ENCODE measurements around the gene UBE2QL1. TPM values are rescaled to one million over a fixed set of nuclear protein-coding genes. Genes with fewer than 3 reads are reported as not detected.

Gene UBE2QL1
- total RNA-seq, 1 experiment from 2014 or later, result 0.11 TPM

GRCh38 chr5:6469836-6470235, 21.2 kb downstream of the UBE2QL1 start:
- no peak overlapping the region for H4K91ac ChIP-seq (ENCODE audit: insufficient read length, low read depth, low read length)
- H3K27me3 ChIP-seq (ENCODE audit: insufficient read depth, low read length), result no peaks in the 10 kb centered on the region
- no peak overlapping the region for H2AK5ac ChIP-seq (ENCODE audit: insufficient read length, low read length)
- Mint-ChIP-seq H3K27ac (no peak overlapping the region), H3K4me1 (peaks cover 21 to 30% of the 10 kb centered on the region in 2 experiments), H3K9me3 (no peaks in the 10 kb centered on the region; a peak in 2 of 5 replicates), H3K4me3 (no peak overlapping the region), H3K27me3 (ENCODE audit: low read depth) (peaks cover 21% of the 10 kb centered on the region), H3K36me3 (ENCODE audit: insufficient read depth in 1 of 3, low read depth in 3 of 3) (peaks cover 0 to 7% (median 2%) of the 10 kb centered on the region in 3 experiments; a peak in 1 of 7 replicates)
- H3K79me1 ChIP-seq (ENCODE audit: insufficient read depth, low read depth, low read length, poor library complexity, severe bottlenecking), result no peaks in the 10 kb centered on the region
- no peaks in the 10 kb centered on the region; the same call in 1 of the 2 replicates for H3K4me1 ChIP-seq (ENCODE audit: insufficient read depth, low read length)
- no peak overlapping the region for H3K18ac ChIP-seq (ENCODE audit: insufficient read length, low read depth, low read length)
- H2BK120ac ChIP-seq (ENCODE audit: low read depth, low read length, poor library complexity, severe bottlenecking), result no peak overlapping the region
- no peak for DNase-seq
- no peak overlapping the region for H2BK15ac ChIP-seq (ENCODE audit: low read depth, low read length)
- no peaks in the 10 kb centered on the region for H4K20me1 ChIP-seq (ENCODE audit: control insufficient read depth, insufficient read depth, insufficient read length)
- no peak for TF ChIP-seq CTCF (conservative IDR thresholded peaks at IDR 0.05)
- no peak overlapping the region for H3K9ac ChIP-seq (ENCODE audit: extremely low read depth, insufficient read length, low read length)
- H2AFZ ChIP-seq (ENCODE audit: low read length), result no peak overlapping the region
- no peaks in the 10 kb centered on the region for H3K23me2 ChIP-seq (ENCODE audit: insufficient read length, low read depth, low read length, poor library complexity, severe bottlenecking)
- H4K8ac ChIP-seq (replicated peaks; ENCODE audit: insufficient read length, low read depth, low read length), result no peak overlapping the region
- no peak overlapping the region for H3K27ac ChIP-seq (ENCODE audit: insufficient read length, low read depth, low read length)
- H2BK5ac ChIP-seq (ENCODE audit: insufficient read length, low read length), result no peak overlapping the region
- H3K14ac ChIP-seq (ENCODE audit: insufficient read depth, low read length), result no peak overlapping the region
- no peak overlapping the region for H2BK20ac ChIP-seq (ENCODE audit: low read depth, low read length, poor library complexity, severe bottlenecking)
- no peaks in the 10 kb centered on the region for H3K9me3 ChIP-seq (ENCODE audit: control insufficient read depth, low read depth, low read length)
- no CpG with 5 or more reads among the region's 11 CpGs for WGBS (ENCODE audit: extremely low coverage, insufficient read length, low lambda C conversion rate)
- no peak overlapping the region for H3K4me2 ChIP-seq (ENCODE audit: insufficient read depth, insufficient read length, low read length)
- H3T11ph ChIP-seq (ENCODE audit: low read length), result no peak overlapping the region
- no peak overlapping the region for H3K4ac ChIP-seq (ENCODE audit: low read depth, low read length)
- H3K23ac ChIP-seq (ENCODE audit: insufficient read length, low read depth, low read length), result no peak overlapping the region
- no peak overlapping the region for H2BK12ac ChIP-seq (ENCODE audit: insufficient read length, low read depth, low read length)
- no peaks in the 10 kb centered on the region for H3K79me2 ChIP-seq (ENCODE audit: insufficient read depth, low read length)
- H3K56ac ChIP-seq (ENCODE audit: insufficient read length, low read depth, low read length), result no peak overlapping the region
- no peak overlapping the region for H4K5ac ChIP-seq (ENCODE audit: insufficient read length, low read depth, low read length)
